ENCODE results near the gene CHCHD10.

CHCHD10 gene

GRCh38 chr22:23767673-23768548 is at the start of gene CHCHD10:
TSS of gene CHCHD10 (minus strand) at chr22:23767972. CDS start at chr22:23767874, 98 bp downstream.
- DNase-seq (ENCODE audit: low spot score) = peak; percentile 90
- in situ Hi-C loops (cut with MboI; ENCODE audit: low sequenced_read_pairs, unreplicated experiment) = no loop called here
- TF ChIP-seq CTCF (IDR thresholded peaks at IDR 0.05; ENCODE audit: borderline replicate concordance, control extremely low read depth, extremely low read depth, insufficient read depth, missing control alignments) = peak; percentile 67

GRCh38 chr22:23817146-23817545 is 49.4 kb upstream of the CHCHD10 start:
- no peak for DNase-seq (ENCODE audit: low spot score)
- in situ Hi-C loops (cut with MboI; ENCODE audit: low sequenced_read_pairs, unreplicated experiment) = no loop called here
- TF ChIP-seq CTCF (IDR thresholded peaks at IDR 0.05; ENCODE audit: borderline replicate concordance, control extremely low read depth, extremely low read depth, insufficient read depth, missing control alignments) = no peak

GRCh38 chr22:23816156-23816976 is 48.6 kb upstream of the CHCHD10 start:
- in situ Hi-C loops (cut with MboI; ENCODE audit: low sequenced_read_pairs, unreplicated experiment) = no loop called here
- TF ChIP-seq CTCF (IDR thresholded peaks at IDR 0.05; ENCODE audit: borderline replicate concordance, control extremely low read depth, extremely low read depth, insufficient read depth, missing control alignments) = no peak
- DNase-seq (ENCODE audit: low spot score) = no peak

GRCh38 chr22:23815541-23816155 is 47.9 kb upstream of the CHCHD10 start:
- in situ Hi-C loops (cut with MboI; ENCODE audit: low sequenced_read_pairs, unreplicated experiment) = no loop called here
- DNase-seq (ENCODE audit: low spot score) = no peak
- TF ChIP-seq CTCF (IDR thresholded peaks at IDR 0.05; ENCODE audit: borderline replicate concordance, control extremely low read depth, extremely low read depth, insufficient read depth, missing control alignments) = no peak

- in situ Hi-C loops (cut with MboI; ENCODE audit: low sequenced_read_pairs, unreplicated experiment) = no loop called here
- TF ChIP-seq CTCF (IDR thresholded peaks at IDR 0.05; ENCODE audit: borderline replicate concordance, control extremely low read depth, extremely low read depth, insufficient read depth, missing control alignments) = no peak
- no peak for DNase-seq (ENCODE audit: low spot score)
These were observed 44.6 kb upstream of the CHCHD10 start for GRCh38 chr22:23812378-23812777.

GRCh38 chr22:23806837-23807236 is 39.1 kb upstream of the CHCHD10 start:
- in situ Hi-C loops (cut with MboI; ENCODE audit: low sequenced_read_pairs, unreplicated experiment) = no loop called here
- DNase-seq (ENCODE audit: low spot score) = no peak
- TF ChIP-seq CTCF (IDR thresholded peaks at IDR 0.05; ENCODE audit: borderline replicate concordance, control extremely low read depth, extremely low read depth, insufficient read depth, missing control alignments) = no peak

All from GM13976 (cell line).